WTC11 (cell line): ENCODE results near the gene DYNLL2.

Experiments used
- CTCF ChIP-seq: fragments of 200-600 bp; IDR thresholded peaks from 2 replicates; pipeline ENCODE4 v1.8.0; 2022; ENCODE audit warnings: antibody characterized with exemption
- E2F1 ChIP-seq: sonication (generic); formaldehyde crosslinking; IDR thresholded peaks from 2 replicates; pipeline ENCODE4 v1.8.0; 2022; ENCODE audit warnings: mild to moderate bottlenecking, missing genetic modification reagents
- EMX1 ChIP-seq: fragments of 250-450 bp; sonication (Bioruptor Pico); IDR thresholded peaks from 2 replicates; pipeline ENCODE4 v1.8.0; 2021; ENCODE audit warnings: mild to moderate bottlenecking
- ESRRA ChIP-seq: sonication (generic); formaldehyde crosslinking; IDR thresholded peaks from 2 replicates; pipeline ENCODE4 v1.8.1; 2022; ENCODE audit warnings: mild to moderate bottlenecking, missing genetic modification reagents, borderline replicate concordance
- MAX ChIP-seq: sonication (generic); formaldehyde crosslinking; IDR thresholded peaks from 2 replicates; pipeline ENCODE4 v1.8.0; 2022; ENCODE audit warnings: mild to moderate bottlenecking, missing genetic modification reagents
- NR2C2 ChIP-seq: sonication (generic); formaldehyde crosslinking; IDR thresholded peaks from 2 replicates; pipeline ENCODE4 v1.8.0; 2022; ENCODE audit warnings: mild to moderate bottlenecking, missing genetic modification reagents
- TP53 ChIP-seq: sonication (generic); formaldehyde crosslinking; IDR thresholded peaks from 2 replicates; pipeline ENCODE4 v1.8.1; 2023; ENCODE audit warnings: mild to moderate bottlenecking, missing genetic modification reagents
- ZNF121 ChIP-seq: sonication (generic); formaldehyde crosslinking; IDR thresholded peaks from 2 replicates; pipeline ENCODE4 v1.8.0; 2023; ENCODE audit warnings: missing genetic modification reagents
- TF ChIP-seq, protein P1 (sequence below): sonication (generic); formaldehyde crosslinking; IDR thresholded peaks from 2 replicates; pipeline ENCODE4 v1.8.1; 2022; ENCODE audit warnings: low read depth, mild to moderate bottlenecking, moderate library complexity, missing genetic modification reagents, borderline replicate concordance

DNA sequence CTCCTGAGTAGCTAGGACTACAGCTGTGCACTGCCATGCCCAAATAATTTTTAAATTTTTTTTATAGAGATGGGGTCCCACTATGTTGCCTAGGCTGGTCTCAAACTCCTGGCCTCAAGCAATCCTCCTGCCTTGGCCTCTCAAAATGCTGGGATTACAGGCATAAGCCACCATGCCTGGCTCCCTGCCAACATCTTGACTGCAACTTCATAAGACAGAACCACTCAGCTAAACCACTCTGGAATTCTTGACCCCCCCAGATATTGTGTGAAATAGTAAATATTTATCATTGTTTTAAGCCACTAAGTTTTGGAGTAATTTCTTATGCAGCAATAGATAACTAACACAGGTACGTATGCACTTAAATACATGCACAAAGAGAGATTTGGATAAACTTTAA is 26.0 kb downstream of the DYNLL2 start:
- TF ChIP-seq CTCF (no peak), ZNF121 (CRISPR knock-in tag) (no peak), ESRRA (no peak), TP53 (no peak), NR2C2 (no peak), EMX1 (no peak), MAX (CRISPR knock-in tag) (no peak), E2F1 (CRISPR knock-in tag) (no peak)
- TF ChIP-seq, protein P1, sequence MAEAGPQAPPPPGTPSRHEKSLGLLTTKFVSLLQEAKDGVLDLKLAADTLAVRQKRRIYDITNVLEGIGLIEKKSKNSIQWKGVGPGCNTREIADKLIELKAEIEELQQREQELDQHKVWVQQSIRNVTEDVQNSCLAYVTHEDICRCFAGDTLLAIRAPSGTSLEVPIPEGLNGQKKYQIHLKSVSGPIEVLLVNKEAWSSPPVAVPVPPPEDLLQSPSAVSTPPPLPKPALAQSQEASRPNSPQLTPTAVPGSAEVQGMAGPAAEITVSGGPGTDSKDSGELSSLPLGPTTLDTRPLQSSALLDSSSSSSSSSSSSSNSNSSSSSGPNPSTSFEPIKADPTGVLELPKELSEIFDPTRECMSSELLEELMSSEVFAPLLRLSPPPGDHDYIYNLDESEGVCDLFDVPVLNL (CRISPR knock-in tag), result no peak
